Ovary (tissue), 10 donors: ENCODE data around the gene C16orf54. TPM values are rescaled to one million over a fixed set of nuclear protein-coding genes. Genes with fewer than 3 reads are reported as not detected.
A peak's percentile ranks its signal among the peaks of the same experiment; 100 is the strongest.
"Not testable (repeated sequence)": the region's sequence is repeated elsewhere in the genome, so short reads cannot be mapped to it uniquely, and the experiment has no call there.

Experiments used
- DNase-seq, 5 donors: peaks; one replicate each; pipeline ENCODE4 v3.0.0-alpha.2; 2019 to 2020
- H3K27ac ChIP-seq, 2 donors: fragments of 200-600 bp; one replicate each; pipeline versions ENCODE4 v1.5.1 to v1.8.0; 2019 to 2022
- H3K27me3 ChIP-seq: fragments of 200-600 bp; one replicate; pipeline ENCODE4 v1.8.0; 2022
- H3K36me3 ChIP-seq: fragments of 200-600 bp; sonication (generic); one replicate; pipeline ENCODE4 v1.5.1; 2019
- H3K4me1 ChIP-seq: one replicate; pipeline ENCODE4 v1.8.1; 2013; ENCODE audit warnings: mild to moderate bottlenecking, moderate library complexity; ENCODE audit not compliant: insufficient read depth
- H3K4me3 ChIP-seq: fragments of 200-600 bp; sonication (generic); one replicate; pipeline ENCODE4 v1.5.1; 2017
- H3K9me3 ChIP-seq, 2 donors: fragments of 200-600 bp in 1 of 2; sonication (generic) in 1 of 2; one replicate each; pipeline versions ENCODE4 v1.5.1 to v1.8.1; 2013 to 2019; ENCODE audit warnings: mild to moderate bottlenecking in 1 of 2, moderate library complexity in 1 of 2
- EP300 ChIP-seq: sonication (generic); formaldehyde crosslinking; IDR thresholded peaks from one replicate; pipeline ENCODE4 v1.6.1; 2017; ENCODE audit warnings: antibody characterized with exemption
- POLR2A ChIP-seq: fragments of 450-650 bp; IDR thresholded peaks from one replicate; pipeline ENCODE4 v1.6.1; 2017; ENCODE audit warnings: antibody characterized with exemption, mild to moderate bottlenecking, moderate library complexity
- WGBS, 3 donors: extraction: QIAGEN DNeasy Blood & Tissue Kit in 1 of 3; methylation state at CpG; one replicate each; pipeline versions ENCODE4 v1.1.5 to v1.1.7; 2013 to 2017; 5-methylcytosine and 5-hydroxymethylcytosine counted together
- intact Hi-C, 4 donors: fragments of 100-400 bp; cut with DNase I; formaldehyde crosslinking; loops; one replicate each; pipeline versions ENCODE4 v1.11.0 to v1.15.1; 2022 to 2023
- long read RNA-seq, 3 donors: library from polyadenylated mRNA in 2 of 3; unstranded in 2 of 3; transcript quantifications; one replicate each; pipeline ENCODE4 v2.0.0 and lab custom pipeline, GENCODE V29; 2021 to 2026
- polyA plus RNA-seq, 2 donors: library from polyadenylated mRNA; stranded (reverse); fragments of 200-250 nt in 1 of 2; fragments of 350-450 nt in 1 of 2; fragmentation: Illumina TruSeq in 1 of 2; extraction: RNeasy Lipid Tissue Mini Kit (QIAGEN cat#74804) in 1 of 2; gene quantifications; one replicate each; pipeline ENCODE4 v1.2.3, GENCODE V29; 2013 to 2014
- total RNA-seq, 7 donors: library from RNA; depleted of rRNA in 2 of 7; stranded (reverse); fragments of >200 nt in 2 of 7; fragmentation: NEBNext Ultra II Directional in 3 of 7; extraction: Animal tissue kit (Norgen Biotek cat#: 25700) in 3 of 7; gene quantifications; one replicate each; pipeline versions ENCODE4 v1.1.0 to v1.2.4, GENCODE V29; 2016 to 2023
- TF ChIP-seq, protein P1 (sequence below), 3 donors: fragments of 450-650 bp in 2 of 3; fragments of 200-600 bp in 1 of 3; IDR thresholded peaks; one replicate each; pipeline versions ENCODE4 v1.5.1 to v1.8.0; 2016 to 2022; ENCODE audit warnings: antibody characterized with exemption in 3 of 3, mild to moderate bottlenecking in 1 of 3
- donor health status: DM: no; HTN: no; CAD: no; lungs with moderate emphysema.
- donor health status: DM: no; HTN: no; CAD: no.
- donor health status: Bipolar disorder and iron deficiency.
- donor health status: DM: yes; HTN: yes; CAD: no.
- donor health status: DM: no; HTN: no; CAD: no.
- donor health status: DM: yes; HTN: yes; CAD: no.

Gene C16orf54, protein sequence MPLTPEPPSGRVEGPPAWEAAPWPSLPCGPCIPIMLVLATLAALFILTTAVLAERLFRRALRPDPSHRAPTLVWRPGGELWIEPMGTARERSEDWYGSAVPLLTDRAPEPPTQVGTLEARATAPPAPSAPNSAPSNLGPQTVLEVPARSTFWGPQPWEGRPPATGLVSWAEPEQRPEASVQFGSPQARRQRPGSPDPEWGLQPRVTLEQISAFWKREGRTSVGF
- total RNA-seq (under 1 TPM; 0.12 to 0.72 (median 0.30) TPM), polyA plus RNA-seq (1 to 10 TPM in 1 of 2 donors, under 1 TPM in 1; 0.16 to 1.7 TPM)
- long read RNA-seq, donor 1, partial matches to known transcripts, result 0 of 2 reads
- long read RNA-seq, donor 1, other reads (novel, unspliced or antisense), result 0 of 2 reads
- long read RNA-seq, donor 2, result 0 reads
- long read RNA-seq, donor 3, result 0 reads

DNA sequence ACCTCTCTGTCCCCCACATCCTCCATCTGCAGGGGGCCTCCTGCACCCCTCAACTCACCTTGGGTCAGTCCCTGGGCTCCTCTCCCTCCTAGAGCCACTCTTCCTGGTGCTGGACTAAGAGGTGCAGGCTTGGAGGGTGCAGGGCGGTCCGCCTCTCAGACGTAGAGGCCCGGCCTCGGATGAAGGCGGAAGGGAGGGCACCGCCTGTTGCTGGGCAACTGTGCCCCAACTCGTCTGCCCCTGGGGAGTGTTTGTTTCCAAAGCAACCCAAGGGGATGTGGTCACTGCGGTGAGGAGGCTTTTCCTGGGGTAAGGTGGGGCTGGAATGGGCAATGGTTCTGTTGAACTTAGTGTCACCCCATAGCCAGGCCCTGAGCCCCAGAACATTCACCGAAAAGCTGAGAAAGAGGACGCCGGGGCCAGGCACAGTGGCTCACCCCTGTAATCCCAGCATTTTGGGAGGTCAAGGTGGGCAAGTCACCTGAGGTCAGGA is at the start of gene C16orf54:
Gene C16orf54 (minus strand): TSS at position 138 of the 493 bp plus-strand sequence. CDS start 1,039 bp downstream, outside the sequence.
- DNase-seq, result peak in 1 of 5 donors; percentile 19
- intact Hi-C loops, result loop anchor here in 2 of 4 donors (10.0 kb wide), 2 partner anchors 49 to 741 kb away; partner anchors contain the start of gene KIF22 (in 1 of the 2)
- no peak for TF ChIP-seq POLR2A
- Histone ChIP-seq H3K36me3 (no peaks in the 10 kb centered on the region), H3K4me3 (no peak within 1 kb of the TSS), H3K27me3 (no peaks in the 10 kb centered on the region), H3K4me1 (no peaks in the 10 kb centered on the region), H3K9me3 (no peaks in the 10 kb centered on the region), H3K27ac (no peak within 1 kb of the TSS)
- 74 to 77% (median 75%) methylated on average over 12 of the region's 12 CpGs for WGBS, 3 donors

DNA sequence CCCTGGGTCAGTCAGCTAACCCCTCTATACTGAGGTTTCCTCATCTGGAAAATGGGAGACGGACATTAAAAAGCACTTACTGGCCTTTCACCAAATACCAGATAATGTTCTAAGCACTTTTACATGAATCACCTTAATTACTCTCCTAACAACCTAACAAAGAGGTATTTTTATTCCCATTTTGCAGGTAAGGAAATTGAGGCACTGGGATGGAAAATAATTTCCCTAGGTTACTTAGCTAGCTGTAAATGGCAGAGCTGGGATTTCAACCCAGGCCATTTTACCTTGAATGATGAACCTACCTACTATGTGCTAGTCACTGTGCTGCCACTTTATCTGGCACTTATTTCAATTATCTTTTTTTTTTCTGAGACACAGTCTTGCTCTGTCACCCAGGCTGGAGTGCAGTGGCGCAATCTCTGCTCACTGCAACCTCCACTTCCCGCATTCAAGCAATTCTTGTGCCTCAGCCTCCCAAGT is 48.5 kb upstream of the C16orf54 start:
- intact Hi-C loops, result loop anchor here in 1 of 4 donors (10.0 kb wide), 1 partner anchor 49 kb away; the partner anchor contains the start of gene C16orf54

DNA sequence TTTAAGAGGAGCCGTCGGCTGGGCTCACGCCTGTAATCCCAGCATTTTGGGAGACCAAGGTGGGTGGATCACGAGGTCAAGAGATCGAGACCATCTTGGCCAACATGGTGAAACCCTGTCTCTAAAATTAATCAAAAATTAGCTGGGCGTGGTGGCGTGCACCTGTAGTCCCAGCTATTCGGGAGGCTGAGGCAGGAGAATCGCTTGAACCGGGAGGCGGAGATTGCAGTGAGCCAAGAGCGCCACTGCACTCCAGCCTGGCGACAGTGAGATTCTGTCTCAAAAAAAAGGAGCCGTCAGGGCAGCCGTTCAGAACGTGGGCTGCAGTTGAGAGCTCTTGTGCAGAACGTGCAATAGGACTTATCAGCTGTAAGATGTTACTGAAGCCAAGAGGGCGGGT is 47.4 kb upstream of the C16orf54 start:
- 83 to 87% (median 84%) methylated on average over 18 of the region's 18 CpGs for WGBS, 3 donors
- H3K9me3 ChIP-seq, H3K27ac ChIP-seq, H3K4me3 ChIP-seq, DNase-seq, H3K36me3 ChIP-seq, H3K27me3 ChIP-seq: not testable (repeated sequence)
- peaks cover 11% of the 10 kb centered on the region for H3K4me1 ChIP-seq
- intact Hi-C loops, result loop anchor here in 1 of 4 donors (10.0 kb wide), 1 partner anchor 48 kb away; the partner anchor contains the start of gene C16orf54

More for the DNA sequence above, 48.5 kb upstream of the C16orf54 start:
- Histone ChIP-seq H3K36me3 (no peaks in the 10 kb centered on the region), H3K4me1 (peaks cover 11% of the 10 kb centered on the region), H3K27ac (no peak overlapping the region), H3K27me3 (no peaks in the 10 kb centered on the region), H3K4me3 (no peak overlapping the region), H3K9me3 (no peaks in the 10 kb centered on the region)
- no peak for DNase-seq
- WGBS, 3 donors, result 94 to 99% (median 98%) methylated on average over 3 of the region's 3 CpGs
- TF ChIP-seq EP300 (no peak), POLR2A (no peak)
- TF ChIP-seq, protein P1, sequence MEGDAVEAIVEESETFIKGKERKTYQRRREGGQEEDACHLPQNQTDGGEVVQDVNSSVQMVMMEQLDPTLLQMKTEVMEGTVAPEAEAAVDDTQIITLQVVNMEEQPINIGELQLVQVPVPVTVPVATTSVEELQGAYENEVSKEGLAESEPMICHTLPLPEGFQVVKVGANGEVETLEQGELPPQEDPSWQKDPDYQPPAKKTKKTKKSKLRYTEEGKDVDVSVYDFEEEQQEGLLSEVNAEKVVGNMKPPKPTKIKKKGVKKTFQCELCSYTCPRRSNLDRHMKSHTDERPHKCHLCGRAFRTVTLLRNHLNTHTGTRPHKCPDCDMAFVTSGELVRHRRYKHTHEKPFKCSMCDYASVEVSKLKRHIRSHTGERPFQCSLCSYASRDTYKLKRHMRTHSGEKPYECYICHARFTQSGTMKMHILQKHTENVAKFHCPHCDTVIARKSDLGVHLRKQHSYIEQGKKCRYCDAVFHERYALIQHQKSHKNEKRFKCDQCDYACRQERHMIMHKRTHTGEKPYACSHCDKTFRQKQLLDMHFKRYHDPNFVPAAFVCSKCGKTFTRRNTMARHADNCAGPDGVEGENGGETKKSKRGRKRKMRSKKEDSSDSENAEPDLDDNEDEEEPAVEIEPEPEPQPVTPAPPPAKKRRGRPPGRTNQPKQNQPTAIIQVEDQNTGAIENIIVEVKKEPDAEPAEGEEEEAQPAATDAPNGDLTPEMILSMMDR (IDR thresholded peaks at IDR 0.05), result no peak

DNA sequence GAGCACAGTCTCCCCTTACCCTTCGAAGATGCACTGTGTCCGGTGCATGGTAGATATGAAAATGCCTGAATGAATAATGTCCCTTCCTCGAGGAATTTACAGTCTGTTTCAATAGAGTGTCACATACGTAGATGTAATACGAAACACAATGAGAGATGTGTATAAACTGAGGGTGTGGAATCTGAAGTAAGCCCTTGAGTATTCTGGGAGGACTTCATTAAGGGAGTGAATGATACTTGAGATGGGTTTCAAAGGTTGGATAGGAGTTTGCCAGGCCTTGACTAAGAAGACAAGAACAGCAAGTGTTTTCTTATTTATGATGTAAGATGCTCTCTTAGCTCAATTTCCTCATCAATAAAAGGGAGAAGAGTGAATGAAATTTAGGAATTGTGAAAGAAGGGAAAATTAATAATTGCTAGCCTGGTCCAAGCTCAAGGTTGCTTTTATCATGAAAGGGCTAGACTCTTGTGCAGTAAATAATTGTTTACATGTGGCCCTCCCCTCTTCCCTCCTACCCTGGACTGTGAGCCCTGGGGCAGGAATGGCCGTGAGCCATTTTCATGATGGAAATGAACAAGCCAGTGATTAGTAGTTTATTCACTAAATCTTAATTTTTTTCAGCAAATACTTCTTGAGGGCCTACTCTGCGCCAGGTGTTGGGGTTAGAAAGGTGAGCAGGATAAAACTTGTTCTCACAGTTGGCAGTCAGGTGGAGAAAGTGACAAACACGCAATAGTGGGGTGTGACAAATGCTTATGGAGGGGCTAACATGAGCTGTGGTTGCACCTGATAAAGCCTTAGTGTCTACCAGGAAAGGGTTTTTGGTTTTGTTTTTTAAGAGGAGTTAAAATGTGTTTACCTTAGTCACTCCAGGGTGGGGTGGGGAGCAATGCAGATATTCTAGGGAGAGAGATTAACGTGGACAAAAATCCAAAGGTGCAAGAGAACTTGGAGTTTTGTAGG is 46.3 kb upstream of the C16orf54 start:
- Histone ChIP-seq H3K27ac (no peak overlapping the region), H3K4me1 (peaks cover 11% of the 10 kb centered on the region), H3K36me3 (no peaks in the 10 kb centered on the region), H3K9me3 (no peaks in the 10 kb centered on the region), H3K4me3 (no peak overlapping the region), H3K27me3 (no peaks in the 10 kb centered on the region)
- 65 to 69% (median 67%) methylated on average over 9 of the region's 9 CpGs for WGBS, 3 donors
- TF ChIP-seq POLR2A (no peak), EP300 (no peak)
- TF ChIP-seq, protein P1 (IDR thresholded peaks at IDR 0.05), result no peak
- DNase-seq, result no peak
- intact Hi-C loops, result loop anchor here in 2 of 4 donors (2.0 to 10.0 kb wide), 2 partner anchors 23 to 47 kb away; partner anchors contain the start of gene C16orf54 (in 1 of the 2)
